ENCODE results near the gene COPG1. TPM values are rescaled to one million over a fixed set of nuclear protein-coding genes. Genes with fewer than 3 reads are reported as not detected.

Gene COPG1
- total and polyA plus RNA-seq, 2 of the 13 experiments (the other 11 are each of a cell fraction or from before 2014, with no cell fraction given) = 98.6 to 166 TPM

DNA sequence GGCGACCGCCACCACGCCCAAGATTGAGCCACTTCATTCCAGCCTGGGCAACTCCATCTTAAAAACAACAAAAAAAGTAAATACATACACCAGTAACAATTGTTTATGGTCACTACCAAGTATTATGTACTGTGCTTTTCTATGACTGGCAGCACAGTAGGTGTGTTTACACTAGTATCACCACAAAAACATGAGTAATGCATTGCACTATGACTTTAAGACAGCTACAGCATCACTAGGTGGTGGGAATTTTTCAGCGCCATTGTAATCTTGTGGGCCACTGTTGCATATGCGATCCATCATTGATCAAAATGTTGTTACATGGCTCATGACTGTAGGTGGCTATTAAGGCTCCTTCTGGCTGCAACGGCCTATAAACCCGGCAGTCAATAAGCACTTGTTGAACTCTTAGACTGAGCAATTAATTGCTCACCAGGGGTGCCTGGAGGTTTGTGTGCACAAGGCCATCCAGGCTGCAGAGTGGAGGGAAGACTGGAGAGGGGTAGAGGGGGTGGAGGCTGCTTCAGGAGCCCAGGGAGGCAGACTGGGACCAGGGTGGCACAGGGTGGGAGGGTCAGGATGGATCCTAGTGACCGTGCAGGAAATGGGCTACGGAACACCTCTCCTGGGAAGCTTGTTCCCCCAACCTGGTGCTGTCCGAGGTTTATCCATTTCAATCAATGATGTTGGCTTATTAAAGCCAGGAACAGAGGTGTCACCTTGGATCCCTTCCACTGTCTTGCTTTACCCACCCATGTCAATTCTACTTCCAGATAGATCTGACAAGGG, 17.9 kb upstream of the COPG1 start (continued):
- TF ChIP-seq ZNF687 (CRISPR knock-in tag; IDR thresholded peaks at IDR 0.05) = peak; percentile 24; the same call in 1 of the 2 replicates
- TF ChIP-seq HHEX (CRISPR knock-in tag; IDR thresholded peaks at IDR 0.05) = 0 out of 2 replicates have a peak, but pooled peaks have one; percentile 9

DNA sequence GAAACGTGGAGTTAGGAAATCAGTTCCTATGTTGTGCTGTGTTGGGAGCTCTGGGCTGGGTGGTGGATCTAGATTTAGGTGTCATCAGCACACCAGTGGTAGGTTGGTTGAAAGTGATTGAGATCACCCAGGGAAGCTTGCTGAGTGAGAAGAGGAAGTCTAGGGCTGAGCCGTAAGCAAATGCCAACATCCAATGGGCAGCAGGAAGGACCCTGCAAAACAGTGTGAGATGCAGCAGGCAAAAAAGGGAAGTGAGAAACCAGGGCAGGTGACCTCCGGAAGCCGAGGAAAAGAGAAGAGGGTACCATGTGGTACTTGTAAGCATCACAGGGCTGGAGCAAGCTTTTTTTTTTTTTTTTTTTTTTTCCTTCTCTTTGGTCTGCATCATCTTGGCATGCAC, 15.9 kb upstream of the COPG1 start:
- in situ Hi-C loops (cut with HindIII; ENCODE audit: extremely low pct_ligation_motif_present, low pct_unique_long_range_greater_than_20kb) (no loop called here), intact Hi-C loops (cut with micrococcal nuclease; ENCODE audit: unreplicated experiment) (no loop called here)
- Histone ChIP-seq H3K27ac (ENCODE audit: extremely low read length, insufficient read depth, low read length) (no peak overlapping the region), H2AFZ (ENCODE audit: low read length) (no peak overlapping the region), H3K9ac (ENCODE audit: insufficient read depth, low read depth, low read length) (no peak overlapping the region), H3K4me3 (replicated peaks in 1 of 3; ENCODE audit: insufficient read depth in 1 of 3, low read depth in 2 of 3, low read length in 3 of 3) (no peak overlapping the region), H3K27me3 (ENCODE audit: control insufficient read depth in 1 of 2, insufficient read depth in 2 of 2, low read length in 2 of 2) (no peaks in the 10 kb centered on the region), H3K4me1 (ENCODE audit: insufficient read depth, low read length) (peaks cover 48% of the 10 kb centered on the region), H4K20me1 (ENCODE audit: insufficient read depth, low read length) (no peaks in the 10 kb centered on the region), H3K9me3 (ENCODE audit: low read length) (no peaks in the 10 kb centered on the region), H3K4me2 (ENCODE audit: low read depth, low read length) (no peak overlapping the region), H3K36me3 (replicated peaks in 1 of 2; ENCODE audit: control insufficient read depth in 1 of 2, insufficient read depth in 2 of 2, low read length in 2 of 2) (no peaks in the 10 kb centered on the region), H3K79me2 (ENCODE audit: insufficient read depth, low read length) (no peaks in the 10 kb centered on the region)
- ATAC-seq = no peak
- 41% methylated on average over 4 of the region's 4 CpGs for WGBS (ENCODE audit: low lambda C conversion rate)
- no TSS peak for BruUV-seq (replicated peaks)
- DNase-seq (ENCODE audit: low spot score) = no peak
- CTCF ChIA-PET (ENCODE audit: low intra/inter-chr PET ratio, low total read pairs) = no interaction called here
- no peak for FAIRE-seq
- POLR2A ChIA-PET = no interaction called here
- TF ChIP-seq GABPA (IDR thresholded peaks at IDR 0.05; ENCODE audit: low read depth, low read length) = no peak
- no peak for TF ChIP-seq GABPA (CRISPR knock-in tag; IDR thresholded peaks at IDR 0.05; ENCODE audit: low read depth)
- TF ChIP-seq SRF (IDR thresholded peaks at IDR 0.05; ENCODE audit: low read depth, low read length) = no peak
- TF ChIP-seq ATF4 (CRISPR knock-in tag; IDR thresholded peaks at IDR 0.05) = no peak
- TF ChIP-seq, protein P1, sequence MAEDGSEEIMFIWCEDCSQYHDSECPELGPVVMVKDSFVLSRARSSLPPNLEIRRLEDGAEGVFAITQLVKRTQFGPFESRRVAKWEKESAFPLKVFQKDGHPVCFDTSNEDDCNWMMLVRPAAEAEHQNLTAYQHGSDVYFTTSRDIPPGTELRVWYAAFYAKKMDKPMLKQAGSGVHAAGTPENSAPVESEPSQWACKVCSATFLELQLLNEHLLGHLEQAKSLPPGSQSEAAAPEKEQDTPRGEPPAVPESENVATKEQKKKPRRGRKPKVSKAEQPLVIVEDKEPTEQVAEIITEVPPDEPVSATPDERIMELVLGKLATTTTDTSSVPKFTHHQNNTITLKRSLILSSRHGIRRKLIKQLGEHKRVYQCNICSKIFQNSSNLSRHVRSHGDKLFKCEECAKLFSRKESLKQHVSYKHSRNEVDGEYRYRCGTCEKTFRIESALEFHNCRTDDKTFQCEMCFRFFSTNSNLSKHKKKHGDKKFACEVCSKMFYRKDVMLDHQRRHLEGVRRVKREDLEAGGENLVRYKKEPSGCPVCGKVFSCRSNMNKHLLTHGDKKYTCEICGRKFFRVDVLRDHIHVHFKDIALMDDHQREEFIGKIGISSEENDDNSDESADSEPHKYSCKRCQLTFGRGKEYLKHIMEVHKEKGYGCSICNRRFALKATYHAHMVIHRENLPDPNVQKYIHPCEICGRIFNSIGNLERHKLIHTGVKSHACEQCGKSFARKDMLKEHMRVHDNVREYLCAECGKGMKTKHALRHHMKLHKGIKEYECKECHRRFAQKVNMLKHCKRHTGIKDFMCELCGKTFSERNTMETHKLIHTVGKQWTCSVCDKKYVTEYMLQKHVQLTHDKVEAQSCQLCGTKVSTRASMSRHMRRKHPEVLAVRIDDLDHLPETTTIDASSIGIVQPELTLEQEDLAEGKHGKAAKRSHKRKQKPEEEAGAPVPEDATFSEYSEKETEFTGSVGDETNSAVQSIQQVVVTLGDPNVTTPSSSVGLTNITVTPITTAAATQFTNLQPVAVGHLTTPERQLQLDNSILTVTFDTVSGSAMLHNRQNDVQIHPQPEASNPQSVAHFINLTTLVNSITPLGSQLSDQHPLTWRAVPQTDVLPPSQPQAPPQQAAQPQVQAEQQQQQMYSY (CRISPR knock-in tag; IDR thresholded peaks at IDR 0.05) = no peak
- TF ChIP-seq HMG20B (CRISPR knock-in tag; conservative IDR thresholded peaks at IDR 0.05) = no peak
